ENCODE measurements around the gene B9D1.
A peak's percentile ranks its signal among the peaks of the same experiment; 100 is the strongest.

B9D1 gene

GRCh38 chr17:19365833-19366636 is 3.5 kb upstream of the B9D1 start:
- no peak for TF ChIP-seq NFIC (IDR thresholded peaks at IDR 0.05)
- no peak for TF ChIP-seq TCF12 (IDR thresholded peaks at IDR 0.05; ENCODE audit: low read depth)
- no peak for TF ChIP-seq CREB1 (IDR thresholded peaks at IDR 0.05; ENCODE audit: low read depth)
- TF ChIP-seq REST (IDR thresholded peaks at IDR 0.05; ENCODE audit: low read depth): no peak
- no peak for TF ChIP-seq TEAD4 (IDR thresholded peaks at IDR 0.05)
- no peak for TF ChIP-seq ZBTB7A (IDR thresholded peaks at IDR 0.05; ENCODE audit: low read depth)
- no peak for TF ChIP-seq USF1 (IDR thresholded peaks at IDR 0.05)
- TF ChIP-seq CEBPB (IDR thresholded peaks at IDR 0.05): no peak
- TF ChIP-seq RAD21 (IDR thresholded peaks at IDR 0.05; ENCODE audit: low read depth): no peak
- no peak for TF ChIP-seq YY1 (IDR thresholded peaks at IDR 0.05; ENCODE audit: low read depth)
- no peak for TF ChIP-seq FOXM1 (IDR thresholded peaks at IDR 0.05; ENCODE audit: borderline replicate concordance, low read depth)
- TF ChIP-seq EP300 (IDR thresholded peaks at IDR 0.05; ENCODE audit: borderline replicate concordance): no peak
- no peak for TF ChIP-seq EGR1 (IDR thresholded peaks at IDR 0.05)
- TF ChIP-seq MAX (IDR thresholded peaks at IDR 0.05): no peak
- TF ChIP-seq TAF1 (IDR thresholded peaks at IDR 0.05; ENCODE audit: low read depth): no peak

- TF ChIP-seq CREB1 (IDR thresholded peaks at IDR 0.05; ENCODE audit: low read depth) (no peak), EP300 (IDR thresholded peaks at IDR 0.05; ENCODE audit: borderline replicate concordance) (no peak), RAD21 (IDR thresholded peaks at IDR 0.05; ENCODE audit: low read depth) (no peak), CEBPB (IDR thresholded peaks at IDR 0.05) (no peak), REST (IDR thresholded peaks at IDR 0.05; ENCODE audit: low read depth) (no peak), MAX (IDR thresholded peaks at IDR 0.05) (no peak), TAF1 (IDR thresholded peaks at IDR 0.05; ENCODE audit: low read depth) (no peak), ZBTB7A (IDR thresholded peaks at IDR 0.05; ENCODE audit: low read depth) (no peak), EGR1 (IDR thresholded peaks at IDR 0.05) (no peak), FOXM1 (IDR thresholded peaks at IDR 0.05; ENCODE audit: borderline replicate concordance, low read depth) (no peak), TCF12 (IDR thresholded peaks at IDR 0.05; ENCODE audit: low read depth) (no peak), TEAD4 (IDR thresholded peaks at IDR 0.05) (no peak), NFIC (IDR thresholded peaks at IDR 0.05) (no peak), YY1 (IDR thresholded peaks at IDR 0.05; ENCODE audit: low read depth) (no peak), USF1 (IDR thresholded peaks at IDR 0.05) (no peak)
These were observed 2.9 kb upstream of the B9D1 start for GRCh38 chr17:19365499-19365817.

GRCh38 chr17:19364699-19365498 is 2.4 kb upstream of the B9D1 start:
- TF ChIP-seq REST (IDR thresholded peaks at IDR 0.05; ENCODE audit: low read depth) (no peak), NFIC (IDR thresholded peaks at IDR 0.05) (peak; percentile 64; the same call in 1 of the 2 replicates), ZBTB7A (IDR thresholded peaks at IDR 0.05; ENCODE audit: low read depth) (peak; percentile 64; the same call in 1 of the 2 replicates), TEAD4 (IDR thresholded peaks at IDR 0.05) (no peak), USF1 (IDR thresholded peaks at IDR 0.05) (no peak), TAF1 (IDR thresholded peaks at IDR 0.05; ENCODE audit: low read depth) (no peak), RAD21 (IDR thresholded peaks at IDR 0.05; ENCODE audit: low read depth) (no peak), EP300 (IDR thresholded peaks at IDR 0.05; ENCODE audit: borderline replicate concordance) (no peak), EGR1 (IDR thresholded peaks at IDR 0.05) (peak; percentile 91), YY1 (IDR thresholded peaks at IDR 0.05; ENCODE audit: low read depth) (no peak), FOXM1 (IDR thresholded peaks at IDR 0.05; ENCODE audit: borderline replicate concordance, low read depth) (no peak), TCF12 (IDR thresholded peaks at IDR 0.05; ENCODE audit: low read depth) (no peak), CEBPB (IDR thresholded peaks at IDR 0.05) (no peak), MAX (IDR thresholded peaks at IDR 0.05) (0 out of 2 replicates have a peak, but pooled peaks have one; percentile 15), CREB1 (IDR thresholded peaks at IDR 0.05; ENCODE audit: low read depth) (no peak)
